Measurements from ENCODE around the gene ATF6B.

- TF ChIP-seq CTCF (IDR thresholded peaks at IDR 0.05; ENCODE audit: low read depth, low read length) (no peak), POLR2A (IDR thresholded peaks at IDR 0.05; ENCODE audit: extremely low read depth, insufficient read length) (no peak)
Observed at GRCh38 chr6:32109114-32109764, 18.8 kb downstream of the ATF6B start, which contains the start of gene TNXB.
